ENCODE results near the gene CNTNAP1. TPM values are rescaled to one million over a fixed set of nuclear protein-coding genes. Genes with fewer than 3 reads are reported as not detected.

CNTNAP1 gene
- total and polyA plus RNA-seq, 9 of the 15 experiments (the other 6 are each of a cell fraction or from before 2014, with no cell fraction given): 0.10 to 1.8 (median 0.62) TPM

DNA sequence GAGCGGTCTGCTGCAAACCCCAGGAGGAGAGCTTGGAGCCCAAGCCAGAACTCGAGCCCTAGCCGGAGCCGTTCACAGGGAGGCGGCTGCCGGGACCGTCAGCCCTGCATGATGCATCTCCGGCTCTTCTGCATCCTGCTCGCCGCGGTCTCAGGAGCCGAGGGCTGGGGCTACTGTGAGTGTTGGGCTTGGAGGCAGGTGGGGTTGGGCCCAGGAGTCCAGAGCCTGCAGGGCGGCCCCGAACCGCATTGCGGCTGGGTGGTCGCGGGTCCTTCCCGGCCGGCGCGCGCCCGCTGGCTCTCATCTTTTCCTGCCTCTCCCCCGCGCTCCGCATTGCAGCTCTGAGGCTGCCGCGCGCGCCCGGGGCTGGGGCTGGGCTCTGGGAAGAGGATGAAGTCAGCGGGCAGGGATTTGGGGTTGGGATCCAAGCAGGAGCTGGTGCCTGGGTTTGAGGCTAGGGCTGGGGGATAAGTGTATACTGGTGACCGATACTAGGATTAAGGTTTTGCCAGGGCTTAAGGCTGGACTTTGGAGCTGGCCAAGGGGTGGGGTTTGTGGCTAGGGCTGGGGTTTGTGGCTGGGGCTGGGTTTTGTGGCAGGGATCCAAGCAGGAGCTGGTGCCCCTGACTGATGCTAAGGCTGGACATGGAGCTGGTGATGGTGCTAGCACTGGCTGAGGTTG is 532 bp downstream of the CNTNAP1 start:
- CTCF ChIA-PET (ENCODE audit: low intra/inter-chr PET ratio): no interaction called here
- TF ChIP-seq NRF1 (conservative IDR thresholded peaks at IDR 0.05 in 1 of 2, IDR thresholded peaks at IDR 0.05 in 1 of 2): peak in 1 of 2 experiments; percentile 9; a peak in 1 of 4 replicates
- 0 out of 2 replicates have a peak, but pooled peaks have one; percentile 19 for TF ChIP-seq RBFOX2 (IDR thresholded peaks at IDR 0.05; ENCODE audit: low read depth, low read length)
- TF ChIP-seq ZBTB33 (CRISPR knock-in tag; IDR thresholded peaks at IDR 0.05): peak; percentile 40; the same call in 1 of the 2 replicates
- no peak for TF ChIP-seq CEBPG (CRISPR knock-in tag; IDR thresholded peaks at IDR 0.05)
- TF ChIP-seq CEBPG (tag; conservative IDR thresholded peaks at IDR 0.05 in 1 of 2, IDR thresholded peaks at IDR 0.05 in 1 of 2): no peak
- DNase-seq (ENCODE audit: extremely low read depth in 1 of 4, low spot score in 3 of 4) (no peak), FAIRE-seq (no peak), ATAC-seq (no peak)
- Histone ChIP-seq H3K27ac (ENCODE audit: extremely low read depth, low read depth, low read length) (no peak overlapping the region), H2AFZ (ENCODE audit: low read depth, low read length) (no peak overlapping the region), H3K9me3 (replicated peaks; ENCODE audit: control insufficient read depth, insufficient read depth, low read depth, low read length) (no peaks in the 10 kb centered on the region), H4K20me1 (replicated peaks; ENCODE audit: control insufficient read depth, insufficient read depth, low read length) (no peaks in the 10 kb centered on the region), H3K4me3 (no peak overlapping the region), H3K27me3 (ENCODE audit: control insufficient read depth in 2 of 2, insufficient read depth in 2 of 2, low read length in 2 of 2) (no peaks in the 10 kb centered on the region), H3K4me2 (ENCODE audit: insufficient read depth, low read length) (no peak overlapping the region), H3K4me1 (replicated peaks in 1 of 2; ENCODE audit: control insufficient read depth in 2 of 2, insufficient read depth in 2 of 2, low read length in 2 of 2) (peaks cover 22 to 74% of the 10 kb centered on the region in 2 experiments), H3K9ac (ENCODE audit: insufficient read depth in 1 of 2, low read depth in 2 of 2, low read length in 2 of 2) (0 out of 4 replicates have a peak overlapping the region, but pooled peaks of 1 of the 2 experiments have one; percentile 29), H3K79me2 (ENCODE audit: control insufficient read depth, insufficient read depth, low read length) (peaks cover 5% of the 10 kb centered on the region; the same call in 2 of the 3 replicates), H3K9me1 (ENCODE audit: control insufficient read depth, insufficient read depth, low read length) (no peaks in the 10 kb centered on the region), H3K36me3 (ENCODE audit: control insufficient read depth, insufficient read depth, low read length) (no peaks in the 10 kb centered on the region)
- intact Hi-C loops (cut with micrococcal nuclease): no loop called here
- in situ Hi-C loops (cut with MboI): no loop called here
- 63% methylated on average over 15 of the region's 34 CpGs for WGBS (ENCODE audit: insufficient coverage, low coverage, missing lambda C conversion rate)
- POLR2A ChIA-PET: interaction anchor here (1.0 kb wide), 3 partner anchors 9 to 90 kb away, joined by 4 to 5 read pairs (median 4); partner anchors contain the start of gene VPS25
- no TSS peak for BruUV-seq (replicated peaks)

Data from K562 (cell line).